GM18511 (cell line): ENCODE data around the gene IL17RA.
A peak's percentile ranks its signal among the peaks of the same experiment; 100 is the strongest.
"Not testable (repeated sequence)": the region's sequence is repeated elsewhere in the genome, so short reads cannot be mapped to it uniquely, and the experiment has no call there.

ENCODE experiments used
- ATAC-seq: cut with Tn5 transposase; IDR thresholded peaks from one replicate; pipeline ENCODE4 v1.9.1; 2021; ENCODE audit warnings: mild to moderate bottlenecking, moderate library complexity; ENCODE audit not compliant: unreplicated experiment

Gene IL17RA

DNA sequence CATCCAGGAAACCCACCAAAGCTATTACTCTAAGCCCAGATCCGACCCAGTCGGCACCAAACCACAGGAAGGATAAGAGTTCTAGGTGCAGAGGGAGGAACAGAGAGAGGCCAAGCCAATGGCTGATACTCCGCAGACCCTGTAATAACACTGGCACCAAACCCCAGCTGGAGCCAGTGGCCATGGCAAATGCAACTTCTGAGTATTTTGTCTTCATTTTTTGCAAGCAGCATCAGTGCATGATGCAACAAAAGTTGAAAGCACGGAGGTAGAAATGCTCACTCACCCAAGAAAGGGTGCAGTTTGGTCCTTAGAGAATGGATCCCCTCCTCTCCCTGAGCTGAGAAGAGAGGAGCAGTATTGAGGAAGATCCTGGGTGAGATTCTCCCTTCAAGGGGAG is 33.5 kb downstream of the IL17RA start:
- no peak for ATAC-seq

DNA sequence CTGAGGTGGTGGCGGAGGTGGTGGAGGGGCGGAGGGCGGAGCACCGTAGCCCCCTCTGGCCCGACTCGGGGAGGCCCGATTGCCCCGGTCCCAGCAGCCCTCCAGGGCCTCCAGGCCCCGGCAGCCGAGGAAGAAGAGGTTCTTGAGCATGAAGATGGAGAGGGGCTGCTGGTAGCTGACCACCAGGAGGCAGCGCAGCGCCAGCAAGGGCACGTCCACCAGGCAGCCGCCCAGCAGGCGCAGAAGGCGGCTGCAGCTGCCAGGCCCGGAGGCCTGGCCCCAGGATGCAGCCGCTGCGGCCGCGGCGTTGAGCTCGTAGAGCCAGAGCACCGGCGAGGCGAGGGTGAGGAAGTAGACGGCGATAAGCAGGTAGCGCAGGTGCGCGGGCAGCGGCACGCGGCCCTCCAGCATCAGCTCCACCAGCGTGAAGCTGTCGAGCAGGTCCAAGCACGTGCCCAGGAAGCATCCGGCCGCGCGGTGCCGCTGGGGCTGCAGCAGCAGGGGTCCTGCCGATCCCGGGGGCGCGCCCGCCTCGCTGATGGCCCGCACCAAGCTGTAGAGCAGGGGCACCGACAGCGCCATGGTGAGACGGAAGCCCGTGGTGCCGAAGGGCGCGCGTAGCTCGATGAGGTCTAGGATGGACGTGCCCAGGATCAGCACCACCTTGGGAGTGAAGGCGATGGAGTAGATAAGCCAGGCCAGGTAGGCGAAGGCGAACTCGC is 34.8 kb downstream of the IL17RA start:
- no peak for ATAC-seq

DNA sequence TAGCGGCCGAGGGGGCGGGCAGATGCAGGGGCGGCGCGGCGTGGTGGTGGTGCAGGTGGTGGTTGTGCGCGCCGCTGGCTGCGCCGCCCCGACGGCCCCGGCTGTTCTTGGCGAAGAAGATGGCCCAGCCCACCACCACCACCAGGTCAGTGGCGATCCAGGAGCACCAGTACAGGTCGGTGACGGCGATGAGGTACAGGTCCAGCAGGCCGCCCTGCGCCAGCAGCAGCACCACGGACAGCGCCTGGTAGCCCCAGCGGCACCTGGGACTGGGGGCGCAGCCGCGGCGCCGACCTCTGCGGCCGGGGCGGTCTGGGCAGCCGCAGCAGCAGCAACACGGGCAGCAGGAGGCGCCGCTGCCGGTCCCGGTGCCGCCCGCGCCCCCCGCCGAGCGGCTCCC is 35.5 kb downstream of the IL17RA start:
- ATAC-seq: peak; percentile 51

DNA sequence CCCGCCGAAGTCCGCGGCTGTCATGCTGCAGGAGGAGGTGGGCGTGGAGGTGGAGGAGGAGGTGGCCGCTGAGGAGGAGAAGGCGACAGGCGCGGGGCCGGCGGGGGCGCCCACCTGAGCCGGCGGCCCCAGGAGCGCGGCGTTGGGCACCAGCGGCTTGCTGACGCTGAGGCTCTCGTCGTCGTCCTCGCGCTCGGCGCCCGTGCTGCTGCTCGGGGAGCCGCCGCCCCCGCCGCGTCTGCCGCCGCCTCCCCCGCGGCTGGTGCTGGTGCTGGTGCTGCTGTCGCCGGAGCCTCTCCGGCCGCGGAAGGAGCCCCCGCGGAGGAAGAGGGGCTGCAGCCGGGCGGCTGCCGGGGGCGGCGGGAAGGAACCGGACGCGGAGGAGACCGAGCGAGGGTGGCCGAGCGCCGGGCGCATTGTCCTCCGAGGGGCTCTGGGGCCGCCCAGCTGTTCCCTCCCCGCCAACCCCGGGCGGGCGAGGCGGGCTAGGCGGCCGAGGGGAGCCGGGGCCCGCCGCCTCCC is 36.0 kb downstream of the IL17RA start:
- ATAC-seq: no peak

DNA sequence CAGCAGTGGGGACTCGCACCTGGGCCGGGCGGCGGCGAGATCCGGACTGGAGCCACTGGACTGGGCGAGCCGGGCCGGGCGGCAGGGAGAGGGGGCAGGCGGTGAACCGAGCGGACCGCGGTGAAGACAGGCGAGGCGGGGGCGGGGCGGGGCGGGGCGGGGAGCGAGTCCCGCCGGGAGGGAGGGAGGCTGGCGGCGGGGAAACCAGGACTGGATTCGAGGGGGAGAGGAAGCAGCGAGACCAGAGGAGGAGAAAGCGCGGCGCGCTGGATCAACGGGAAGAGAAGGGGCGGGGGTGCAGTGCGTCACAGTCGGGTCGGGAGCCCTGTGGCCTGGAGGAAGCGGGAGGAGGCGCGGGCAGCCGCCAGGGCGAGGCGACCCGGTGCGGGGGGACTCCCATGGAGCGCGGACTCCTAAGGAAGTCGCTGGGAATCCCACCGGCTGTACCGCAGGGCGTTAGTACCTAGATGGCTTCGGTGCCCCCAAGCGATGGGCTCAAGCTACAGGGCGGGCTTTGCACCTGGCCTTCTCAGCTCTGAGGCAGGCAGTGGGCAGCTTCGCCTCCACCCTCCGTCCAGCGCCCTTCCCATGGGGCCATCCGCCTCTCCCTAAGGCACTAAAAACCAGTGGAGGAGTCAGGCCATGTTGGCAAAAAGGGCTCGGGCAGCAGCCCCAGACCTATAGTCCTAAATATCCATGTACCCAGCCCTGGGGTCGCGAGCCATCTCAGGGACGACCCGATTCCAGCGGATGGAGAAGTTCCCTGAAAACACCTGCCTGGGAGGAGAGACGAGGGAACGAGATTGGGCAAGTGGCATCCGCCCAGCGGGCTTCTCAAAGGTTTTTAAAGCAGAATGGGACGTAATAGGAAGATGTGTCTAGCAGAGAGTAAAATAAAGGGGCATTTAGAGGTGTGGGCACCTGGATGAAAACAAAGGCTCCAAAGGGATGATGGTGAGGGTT is 36.7 kb downstream of the IL17RA start, which contains the start of gene TMEM121B:
TSS of gene TMEM121B (minus strand) at position 128 of the 963 bp plus-strand sequence. CDS start 233 bp downstream, outside the sequence.
- ATAC-seq: no peak

DNA sequence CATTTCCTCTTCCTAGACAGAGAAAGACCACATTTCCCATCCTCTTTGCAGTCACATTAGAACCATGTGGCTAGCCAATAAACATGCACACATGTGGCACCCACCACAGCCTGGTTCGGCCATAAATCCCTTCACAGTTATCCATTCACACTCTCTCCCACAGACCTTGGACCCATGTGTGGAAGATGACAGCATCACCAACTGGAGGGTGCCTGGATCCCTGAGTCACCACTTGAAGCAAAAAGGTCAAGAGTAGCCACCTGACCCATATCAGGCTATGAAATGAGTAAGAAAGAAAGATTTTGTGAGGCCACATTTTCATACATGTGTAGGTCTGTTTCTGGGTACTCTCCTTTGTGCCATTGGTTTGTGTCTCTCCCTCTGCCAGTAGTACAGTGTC is 45.4 kb downstream of the IL17RA start:
- no peak for ATAC-seq

DNA sequence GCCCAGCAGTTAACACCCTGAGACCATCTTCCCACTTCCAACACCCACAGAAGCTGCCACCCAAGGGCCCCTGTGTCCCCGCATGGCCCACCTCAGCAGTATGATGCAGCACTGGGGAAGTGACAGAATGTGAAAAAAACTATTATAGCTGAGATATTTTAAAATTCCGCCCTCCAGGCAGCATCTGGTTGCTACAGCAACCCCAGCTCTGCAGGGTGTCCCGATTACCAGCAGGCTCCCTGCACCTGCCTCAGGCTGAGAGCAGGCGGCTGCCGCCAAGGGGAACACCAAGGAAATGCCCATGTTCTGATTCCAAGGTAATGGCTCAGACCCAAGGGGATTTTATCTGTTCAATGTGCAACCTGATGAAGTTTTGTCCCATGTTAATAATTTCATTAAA is 46.9 kb downstream of the IL17RA start:
- no peak for ATAC-seq

DNA sequence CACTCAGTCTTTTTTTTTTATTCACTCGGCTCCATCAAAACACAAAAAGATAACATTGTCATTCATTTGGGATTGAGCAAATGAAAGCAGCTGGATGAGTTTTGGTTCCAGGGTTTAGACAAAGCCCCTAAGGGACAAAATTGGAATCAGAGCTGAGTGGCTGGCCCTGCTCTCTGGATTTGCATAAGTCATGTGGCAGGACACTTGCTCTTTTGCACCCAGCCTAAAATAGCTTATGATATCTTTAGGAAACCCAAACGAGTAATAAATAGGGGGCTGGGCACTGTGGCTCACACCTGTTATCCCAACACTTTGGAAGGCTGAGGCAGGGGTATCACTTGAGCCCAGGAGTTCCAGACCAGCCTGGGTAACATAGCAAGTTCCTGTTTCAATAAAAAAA is 47.3 kb downstream of the IL17RA start:
- ATAC-seq: no peak

DNA sequence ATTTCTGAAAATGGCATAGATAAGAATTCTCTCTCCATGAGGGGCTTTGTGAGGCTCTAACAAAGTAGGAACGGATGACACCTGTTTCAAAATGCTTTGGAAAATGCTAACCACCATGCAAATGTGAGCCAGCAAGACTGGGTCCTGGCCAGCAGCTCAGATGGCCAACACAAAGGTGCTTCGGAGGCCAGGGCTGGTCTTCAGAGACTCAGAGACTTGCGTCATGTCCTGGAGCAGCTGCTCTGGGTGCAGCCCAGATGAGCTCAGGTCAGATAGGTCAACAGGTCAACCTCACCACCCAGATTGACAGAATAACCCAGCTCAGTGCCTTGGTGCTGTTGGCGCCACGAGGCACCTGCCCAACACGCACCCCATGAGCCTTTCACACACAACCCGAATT is 48.3 kb downstream of the IL17RA start:
- no peak for ATAC-seq

DNA sequence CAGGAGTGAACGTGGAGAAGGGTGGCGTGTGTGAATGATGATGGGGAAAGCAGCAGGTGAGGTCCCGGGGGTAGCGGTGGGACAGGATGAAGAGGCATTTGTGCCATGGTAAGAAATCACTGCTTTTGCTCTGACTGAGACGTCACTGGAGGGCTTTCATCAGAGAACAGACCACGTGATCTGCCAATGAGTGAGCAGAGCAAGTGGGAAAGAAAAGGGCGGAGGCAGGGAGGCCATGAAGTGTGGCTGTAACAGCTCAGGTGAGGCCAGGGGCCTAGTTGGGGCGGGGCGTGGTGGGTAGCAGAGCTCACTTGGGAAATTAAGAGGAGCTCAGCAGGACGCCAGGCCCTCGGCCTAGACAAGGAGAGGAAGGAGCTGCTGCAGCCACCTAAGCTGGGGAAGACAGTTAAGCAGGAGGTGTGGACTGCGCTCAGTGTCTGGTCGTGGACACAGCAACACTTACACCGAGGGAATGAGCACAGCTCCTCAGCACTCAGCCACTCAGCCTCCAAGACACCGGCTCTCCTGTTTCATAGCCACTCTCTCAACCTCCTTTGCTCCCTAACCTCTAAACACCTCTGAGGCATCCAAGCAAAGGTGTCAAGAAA is 50.5 kb downstream of the IL17RA start:
- ATAC-seq: no peak

DNA sequence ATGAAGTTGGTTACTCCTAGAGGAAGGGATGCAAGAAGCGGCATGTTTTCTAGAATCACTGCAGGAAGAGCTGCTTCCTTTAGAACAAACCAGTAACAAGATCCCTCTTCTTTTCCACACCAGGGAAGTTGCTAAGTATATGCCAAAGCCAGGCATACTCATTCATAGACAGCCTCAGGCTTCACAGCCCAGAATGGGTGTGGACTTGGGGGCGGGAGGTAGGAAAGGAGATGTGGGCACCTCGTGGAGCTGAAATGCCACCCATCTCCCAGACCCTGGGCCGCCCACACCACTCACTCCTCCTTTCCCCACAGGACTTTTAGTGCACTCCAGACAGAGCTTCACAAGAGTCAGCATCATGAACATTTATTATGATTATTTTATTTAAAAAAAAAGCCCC is 52.4 kb downstream of the IL17RA start:
- ATAC-seq: no peak

DNA sequence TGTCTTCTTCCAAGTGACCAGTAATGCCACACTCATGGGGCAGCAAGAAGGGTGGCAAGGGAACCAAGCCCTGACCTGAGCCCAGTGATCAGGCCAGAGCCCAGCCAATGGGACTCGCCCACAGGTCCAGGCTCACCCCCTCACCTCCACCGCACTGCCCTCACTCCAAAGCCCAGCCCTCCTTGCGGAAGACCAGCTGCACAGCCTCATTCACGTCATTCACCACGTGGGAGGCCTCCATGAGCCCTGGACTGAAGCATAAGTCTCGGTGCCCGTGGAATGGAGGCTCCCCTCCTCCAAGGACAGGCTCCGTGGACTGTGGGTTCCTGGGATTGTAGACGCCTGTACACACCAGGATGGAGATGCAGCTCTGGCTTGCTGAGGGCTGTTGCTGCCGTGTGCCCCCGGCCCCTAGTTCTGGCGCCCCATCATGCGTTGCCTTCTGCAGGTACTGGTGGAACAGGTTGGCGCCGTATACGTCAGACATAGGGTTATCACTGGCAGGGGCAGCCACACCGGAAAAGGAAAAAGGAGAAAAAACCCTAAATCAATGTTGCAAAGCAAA is 53.1 kb downstream of the IL17RA start:
- ATAC-seq: no peak

DNA sequence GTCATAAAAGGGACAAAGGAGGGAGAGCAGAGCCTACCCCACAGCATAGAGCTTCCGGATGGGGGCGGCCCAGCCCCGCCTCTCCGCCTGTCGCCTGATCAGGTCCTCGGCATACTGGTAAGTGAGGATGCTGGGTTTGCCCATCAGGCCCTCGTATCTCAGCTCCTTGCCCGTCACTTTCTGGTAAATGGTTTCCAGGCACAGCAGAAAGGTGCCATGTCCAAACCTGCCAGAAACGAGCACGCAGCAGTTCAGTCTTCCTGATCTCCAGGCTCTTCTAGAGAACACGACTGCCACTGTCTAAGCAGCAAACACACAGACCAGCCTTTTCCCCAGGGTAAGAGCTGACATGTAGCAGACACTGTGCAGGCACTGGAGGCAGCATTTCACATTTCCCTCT is 53.7 kb downstream of the IL17RA start:
- ATAC-seq: no peak

DNA sequence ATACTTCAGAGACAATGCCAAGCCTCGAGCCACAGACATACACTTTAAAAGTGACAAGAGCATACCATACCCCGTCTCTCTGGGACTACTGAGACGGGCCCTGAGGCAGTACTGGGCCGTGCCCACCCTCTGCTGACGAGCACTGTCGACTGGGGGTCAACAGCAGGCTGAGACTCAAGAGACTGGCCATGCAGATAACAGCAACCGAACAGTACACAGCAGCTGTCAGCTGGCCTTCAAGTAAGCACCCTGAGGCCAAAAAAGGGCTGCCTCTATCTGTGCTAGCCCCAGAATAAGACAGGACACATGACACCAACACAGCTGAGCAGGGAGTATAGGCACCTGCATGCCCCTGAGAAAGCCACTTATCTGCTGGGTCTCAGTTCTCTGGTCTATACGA is 55.2 kb downstream of the IL17RA start:
- ATAC-seq: no peak

DNA sequence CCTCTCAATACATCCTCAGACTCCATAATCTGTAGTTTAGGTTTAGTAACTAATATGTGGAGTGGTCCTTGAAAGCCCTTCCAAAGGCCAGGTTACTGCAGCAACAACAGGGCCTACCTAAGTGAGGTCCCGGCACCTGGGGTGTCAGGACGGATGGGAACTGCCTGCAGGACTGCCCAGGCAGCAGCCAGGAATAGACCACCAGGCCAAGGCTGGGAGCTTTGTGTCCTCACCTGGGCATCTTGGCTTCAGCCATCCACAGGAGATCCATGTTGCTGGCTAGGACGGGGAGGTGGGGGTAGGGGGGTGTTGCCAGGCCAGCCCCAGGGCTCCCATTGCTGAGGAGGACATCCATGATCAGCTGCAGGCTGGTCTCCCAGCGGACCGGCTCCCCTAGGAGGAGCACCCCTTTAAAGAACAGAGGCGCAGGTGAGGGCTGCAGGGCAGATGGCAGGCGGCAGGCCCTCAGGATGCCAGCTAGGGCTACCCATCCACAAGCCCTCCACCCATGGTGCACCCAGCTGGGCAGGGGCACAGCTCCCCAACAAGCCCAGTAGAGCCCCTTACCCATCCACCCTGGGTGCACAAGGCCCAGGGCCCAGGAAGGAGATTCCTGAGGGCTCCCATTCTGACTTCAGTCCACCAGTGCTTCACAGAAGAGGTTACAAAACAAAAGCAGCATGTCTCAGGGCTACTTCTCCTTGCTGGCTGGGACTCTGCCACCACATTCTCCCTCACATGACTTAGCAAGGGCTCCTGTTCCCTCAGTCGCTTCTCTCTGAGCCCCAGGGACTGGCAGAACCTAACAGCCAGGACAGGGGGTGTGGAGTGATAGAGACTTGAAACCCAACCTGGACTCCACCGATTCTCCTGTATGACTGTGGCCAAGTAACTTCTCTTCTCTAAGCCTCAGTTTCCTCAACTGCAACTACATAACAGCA is 56.3 kb downstream of the IL17RA start:
- ATAC-seq: no peak

DNA sequence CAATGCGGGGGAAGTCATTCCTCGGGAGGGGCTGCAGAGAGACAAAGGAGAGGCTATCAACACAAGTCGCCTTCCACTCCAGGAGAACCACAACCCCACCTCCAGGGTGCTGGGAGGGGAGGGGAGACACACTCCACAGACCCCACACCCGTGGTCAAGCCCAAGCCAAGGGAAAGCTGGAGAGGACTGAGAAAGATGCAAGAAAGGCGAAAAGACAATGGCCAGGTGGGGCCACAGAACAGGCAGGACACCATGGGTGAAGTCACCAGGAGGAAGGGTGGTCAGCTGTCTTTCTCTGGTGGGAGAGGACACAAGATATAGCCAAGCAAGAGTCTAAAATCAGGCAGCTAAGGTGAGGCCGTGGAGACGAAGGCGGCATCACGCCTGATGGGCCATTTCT is 58.3 kb downstream of the IL17RA start:
- no peak for ATAC-seq

DNA sequence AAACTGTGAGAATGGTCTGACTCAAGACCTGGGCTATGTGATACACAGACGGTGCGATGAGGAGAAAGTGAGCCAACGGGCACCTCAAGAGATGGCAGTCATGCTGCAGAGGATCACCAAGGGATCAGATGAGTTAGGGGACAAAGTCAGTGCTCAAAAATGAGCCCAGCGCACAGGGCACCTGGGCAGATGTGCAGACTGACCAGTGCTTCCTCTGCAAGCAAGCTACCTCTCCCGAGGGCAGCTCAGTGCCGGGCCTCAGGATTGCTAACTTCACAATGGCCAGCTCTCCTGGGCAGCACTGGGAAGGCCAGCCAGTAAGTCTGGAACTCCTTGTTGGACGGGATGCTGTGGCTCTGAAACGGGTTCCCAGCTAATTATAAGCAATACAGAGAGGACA is 59.0 kb downstream of the IL17RA start:
- no peak for ATAC-seq

DNA sequence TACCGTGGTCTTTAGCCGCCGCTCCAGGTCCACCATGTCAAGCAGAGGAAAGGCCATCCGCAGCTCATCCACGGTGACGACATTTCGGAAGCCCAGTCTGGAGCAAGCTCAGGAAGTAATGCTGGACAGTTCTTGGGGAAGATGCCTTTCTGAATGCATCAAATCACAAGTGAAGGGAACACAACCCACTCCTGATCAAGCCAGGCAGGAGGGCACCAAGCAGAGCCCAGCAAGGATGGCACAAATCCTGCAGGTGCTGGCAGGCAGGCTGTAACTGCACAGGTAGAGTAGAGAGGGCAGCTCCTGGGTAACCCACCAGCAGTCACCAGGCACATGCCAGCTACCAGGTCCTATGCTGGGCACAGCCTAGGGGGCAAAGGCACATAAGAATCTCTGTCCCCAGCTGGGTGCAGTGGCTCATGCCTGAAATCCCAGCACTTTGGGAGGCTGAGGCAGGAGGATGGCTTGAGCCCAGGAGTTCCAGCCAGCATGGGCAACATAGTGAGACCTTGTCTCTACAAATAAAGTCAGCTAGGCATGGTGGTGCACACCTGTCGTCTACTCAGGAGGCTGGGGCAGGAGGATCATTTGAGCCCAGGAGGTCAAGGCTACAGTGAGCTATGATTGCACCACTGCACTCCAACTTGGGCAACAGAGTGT is 60.4 kb downstream of the IL17RA start:
- ATAC-seq: no peak

DNA sequence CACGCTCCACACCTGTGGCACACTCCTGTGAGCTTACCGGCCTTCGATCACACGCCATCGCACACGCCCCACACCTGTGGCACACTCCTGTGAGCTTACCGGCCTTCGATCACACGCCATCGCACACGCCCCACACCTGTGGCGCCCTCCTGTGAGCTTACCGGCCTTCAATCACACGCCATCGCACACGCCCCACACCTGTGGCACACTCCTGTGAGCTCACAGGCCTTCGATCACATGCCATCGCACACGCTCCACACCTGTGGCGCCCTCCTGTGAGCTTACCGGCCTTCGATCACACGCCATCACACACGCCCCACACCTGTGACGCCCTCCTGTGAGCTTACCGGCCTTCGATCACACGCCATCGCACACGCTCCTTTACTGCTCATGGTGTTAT is 62.7 kb downstream of the IL17RA start:
- ATAC-seq: not testable (repeated sequence)
